Tibial nerve (tissue), 4 donors: ENCODE results near the gene LEAP2. TPM values are rescaled to one million over a fixed set of nuclear protein-coding genes. Genes with fewer than 3 reads are reported as not detected.

Experiments used
- DNase-seq, 2 donors: peaks; one replicate each; pipeline ENCODE4 v3.0.0-alpha.2; 2019; ENCODE audit warnings: low spot score in 2 of 2
- H3K27ac ChIP-seq, 4 donors: fragments of 200-600 bp; sonication (generic) in 3 of 4; one replicate each; pipeline ENCODE4 v1.5.1; 2017 to 2019; ENCODE audit warnings: mild to moderate bottlenecking in 1 of 4
- H3K27me3 ChIP-seq, 2 donors: fragments of 200-600 bp; sonication (generic) in 1 of 2; one replicate each; pipeline versions ENCODE4 v1.5.1 to v1.6.0; 2017 to 2019
- H3K36me3 ChIP-seq, 3 donors: fragments of 200-600 bp; sonication (generic); one replicate each; pipeline ENCODE4 v1.5.1; 2018 to 2019
- H3K4me1 ChIP-seq, 4 donors: fragments of 200-600 bp; sonication (generic) in 3 of 4; one replicate each; pipeline ENCODE4 v1.5.1; 2017 to 2019
- H3K4me3 ChIP-seq, 4 donors: fragments of 200-600 bp; sonication (generic) in 3 of 4; one replicate each; pipeline ENCODE4 v1.5.1; 2017 to 2019; ENCODE audit warnings: mild to moderate bottlenecking in 1 of 4, moderate library complexity in 1 of 4
- H3K9me3 ChIP-seq, 4 donors: fragments of 200-600 bp; sonication (generic) in 3 of 4; one replicate each; pipeline ENCODE4 v1.5.1; 2017 to 2019
- CTCF ChIP-seq, 5 experiments: fragments of 200-600 bp in 3 of 5; fragments of 450-650 bp in 2 of 5; sonication (generic) in 3 of 5; IDR thresholded peaks; one replicate each; pipeline ENCODE4 v1.5.1; 2016 to 2019; ENCODE audit warnings: antibody characterized with exemption in 5 of 5, mild to moderate bottlenecking in 3 of 5, moderate library complexity in 2 of 5
- EP300 ChIP-seq, 2 donors: sonication (generic); formaldehyde crosslinking; IDR thresholded peaks; one replicate each; pipeline ENCODE4 v1.6.1; 2017; ENCODE audit warnings: antibody characterized with exemption in 2 of 2, mild to moderate bottlenecking in 1 of 2
- POLR2A ChIP-seq, 2 donors: fragments of 450-650 bp; IDR thresholded peaks; one replicate each; pipeline ENCODE4 v1.6.1; 2017; ENCODE audit warnings: antibody characterized with exemption in 2 of 2, mild to moderate bottlenecking in 2 of 2, moderate library complexity in 2 of 2
- WGBS, 2 donors: methylation state at CpG; one replicate each; pipeline ENCODE4 v1.1.5; 2018; 5-methylcytosine and 5-hydroxymethylcytosine counted together
- total RNA-seq, 4 donors: library from RNA; depleted of rRNA; stranded (reverse); fragments of >200 nt; gene quantifications; one replicate each; pipeline ENCODE4 v1.1.0, GENCODE V29; 2016

LEAP2 gene
- total RNA-seq, 4 donors from 2014 or later = 1.7 to 3.9 (median 2.5) TPM

- H3K27me3 ChIP-seq = no peaks in the 10 kb centered on the region
- no peaks in the 10 kb centered on the region for H3K9me3 ChIP-seq
- DNase-seq = no peak
- H3K4me3 ChIP-seq = no peak overlapping the region
- H3K27ac ChIP-seq = no peak overlapping the region
- H3K4me1 ChIP-seq = no peaks in the 10 kb centered on the region
- 69% methylated on average over 3 of the region's 3 CpGs for WGBS, 2 donors
- TF ChIP-seq POLR2A (IDR thresholded peaks at IDR 0.05) (no peak), EP300 (IDR thresholded peaks at IDR 0.05) (no peak), CTCF (IDR thresholded peaks at IDR 0.05) (no peak)
- H3K36me3 ChIP-seq = peaks cover 7 to 62% (median 21%) of the 10 kb centered on the region in 3 donors
Observed at GRCh38 chr5:132898094-132898493, 24.6 kb downstream of the LEAP2 start.

GRCh38 chr5:132901036-132901435 lies 27.6 kb downstream of the LEAP2 start:
- H3K4me1 ChIP-seq = no peaks in the 10 kb centered on the region
- no peaks in the 10 kb centered on the region for H3K9me3 ChIP-seq
- H3K27me3 ChIP-seq = no peaks in the 10 kb centered on the region
- no peak overlapping the region for H3K4me3 ChIP-seq
- H3K36me3 ChIP-seq = peaks cover 5 to 37% (median 10%) of the 10 kb centered on the region in 3 donors
- no peak overlapping the region for H3K27ac ChIP-seq
- TF ChIP-seq CTCF (IDR thresholded peaks at IDR 0.05) = no peak
- no peak for TF ChIP-seq POLR2A (IDR thresholded peaks at IDR 0.05)
- no peak for TF ChIP-seq EP300 (IDR thresholded peaks at IDR 0.05)
- 75 to 83% methylated on average over 4 of the region's 4 CpGs for WGBS, 2 donors
- DNase-seq = no peak

GRCh38 chr5:132901730-132902129 lies 28.3 kb downstream of the LEAP2 start:
- Histone ChIP-seq H3K36me3 (peaks cover 0 to 30% (median 4%) of the 10 kb centered on the region in 3 donors), H3K27ac (no peak overlapping the region), H3K4me3 (no peak overlapping the region), H3K9me3 (no peaks in the 10 kb centered on the region), H3K27me3 (no peaks in the 10 kb centered on the region), H3K4me1 (no peaks in the 10 kb centered on the region)
- 91 to 94% methylated on average over 3 of the region's 3 CpGs for WGBS, 2 donors
- no peak for DNase-seq
- TF ChIP-seq CTCF (IDR thresholded peaks at IDR 0.05) = no peak
- no peak for TF ChIP-seq EP300 (IDR thresholded peaks at IDR 0.05)
- no peak for TF ChIP-seq POLR2A (IDR thresholded peaks at IDR 0.05)

DNA sequence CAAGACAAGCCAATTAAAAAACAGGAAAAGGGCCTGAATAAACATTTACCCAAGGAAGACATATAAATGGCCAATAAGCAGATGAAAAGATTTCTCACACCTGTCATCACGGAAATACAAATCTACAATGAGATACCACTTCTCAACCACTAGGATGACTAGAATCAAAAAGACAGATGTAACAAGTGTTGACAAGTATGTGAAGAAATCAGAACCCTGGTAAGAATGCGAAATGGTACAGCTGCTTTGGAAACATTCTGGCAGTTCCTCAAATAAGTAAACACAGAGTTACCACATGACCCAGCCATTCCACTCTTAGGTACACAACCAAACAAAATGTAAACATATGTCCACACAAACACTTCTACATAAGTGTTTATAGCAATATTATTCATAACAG lies 32.5 kb downstream of the LEAP2 start:
- Histone ChIP-seq H3K27me3 (no peaks in the 10 kb centered on the region), H3K9me3 (no peaks in the 10 kb centered on the region), H3K27ac (no peak overlapping the region), H3K36me3 (peaks cover 0 to 6% (median 0%) of the 10 kb centered on the region in 3 donors), H3K4me3 (no peak overlapping the region), H3K4me1 (no peaks in the 10 kb centered on the region)
- WGBS, 2 donors = 90 to 91% methylated on average over 2 of the region's 2 CpGs
- no peak for DNase-seq
- no peak for TF ChIP-seq CTCF (IDR thresholded peaks at IDR 0.05)
- TF ChIP-seq EP300 (IDR thresholded peaks at IDR 0.05) = no peak
- TF ChIP-seq POLR2A (IDR thresholded peaks at IDR 0.05) = no peak

DNA sequence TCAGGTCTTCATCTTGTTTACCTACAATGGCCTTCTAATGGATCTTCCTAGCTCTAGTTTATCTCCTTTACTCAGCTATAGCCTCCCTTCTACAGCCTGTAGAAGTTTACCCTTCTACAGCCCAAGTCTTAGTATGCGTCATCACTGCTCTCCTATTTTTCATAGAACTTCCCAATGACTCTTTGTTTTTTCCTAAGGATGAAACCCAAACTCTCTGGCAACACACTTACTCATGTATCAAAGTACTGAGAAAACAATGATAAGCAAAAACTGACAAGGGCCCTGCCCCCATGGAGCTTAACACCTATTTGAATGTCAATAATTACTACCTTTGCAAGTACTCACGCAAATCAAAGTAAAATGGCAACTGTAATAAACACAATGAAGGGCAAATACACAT lies 33.7 kb downstream of the LEAP2 start:
- TF ChIP-seq CTCF (IDR thresholded peaks at IDR 0.05) (no peak), EP300 (IDR thresholded peaks at IDR 0.05) (no peak), POLR2A (IDR thresholded peaks at IDR 0.05) (no peak)
- DNase-seq = no peak
- peaks cover 0 to 7% (median 0%) of the 10 kb centered on the region in 3 donors for H3K36me3 ChIP-seq
- H3K9me3 ChIP-seq = no peaks in the 10 kb centered on the region
- no peak overlapping the region for H3K4me3 ChIP-seq
- no peaks in the 10 kb centered on the region for H3K27me3 ChIP-seq
- whole genome bisulfite sequencing, 2 donors = 94 to 99% methylated on average over 2 of the region's 2 CpGs
- H3K27ac ChIP-seq = no peak overlapping the region
- no peaks in the 10 kb centered on the region for H3K4me1 ChIP-seq
